ENCODE results near the gene LYPLA2. TPM values are rescaled to one million over a fixed set of nuclear protein-coding genes. Genes with fewer than 3 reads are reported as not detected.

LYPLA2 gene
- total and polyA plus RNA-seq, 2 experiments from 2014 or later, result 102 to 204 TPM

DNA sequence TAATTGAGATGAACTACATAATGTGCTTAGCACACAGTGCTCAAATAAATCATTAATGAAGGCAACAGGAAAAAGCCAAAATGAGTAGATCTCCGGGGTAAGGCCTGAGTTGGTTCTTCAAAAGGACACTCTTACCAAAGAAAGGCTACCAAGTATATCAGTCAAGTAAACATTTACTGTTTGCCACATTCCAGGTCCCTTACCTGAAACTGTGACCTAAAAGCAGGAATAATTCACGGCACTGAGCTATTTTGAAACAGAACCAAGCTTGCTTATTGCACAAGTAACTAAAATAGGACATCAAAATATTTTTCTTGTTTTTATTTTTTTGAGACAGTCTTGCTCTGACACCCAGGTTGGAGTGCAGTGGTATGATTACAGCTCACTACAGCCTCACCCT, 14.7 kb upstream of the LYPLA2 start (continued):
- no peak for TF ChIP-seq ZNF462 (CRISPR knock-in tag; IDR thresholded peaks at IDR 0.05)
- TF ChIP-seq POLR2AphosphoS5 (IDR thresholded peaks at IDR 0.05; ENCODE audit: low read depth), result no peak
- no peak for TF ChIP-seq JUNB (IDR thresholded peaks at IDR 0.05; ENCODE audit: unreplicated experiment)
- TF ChIP-seq, protein P1, sequence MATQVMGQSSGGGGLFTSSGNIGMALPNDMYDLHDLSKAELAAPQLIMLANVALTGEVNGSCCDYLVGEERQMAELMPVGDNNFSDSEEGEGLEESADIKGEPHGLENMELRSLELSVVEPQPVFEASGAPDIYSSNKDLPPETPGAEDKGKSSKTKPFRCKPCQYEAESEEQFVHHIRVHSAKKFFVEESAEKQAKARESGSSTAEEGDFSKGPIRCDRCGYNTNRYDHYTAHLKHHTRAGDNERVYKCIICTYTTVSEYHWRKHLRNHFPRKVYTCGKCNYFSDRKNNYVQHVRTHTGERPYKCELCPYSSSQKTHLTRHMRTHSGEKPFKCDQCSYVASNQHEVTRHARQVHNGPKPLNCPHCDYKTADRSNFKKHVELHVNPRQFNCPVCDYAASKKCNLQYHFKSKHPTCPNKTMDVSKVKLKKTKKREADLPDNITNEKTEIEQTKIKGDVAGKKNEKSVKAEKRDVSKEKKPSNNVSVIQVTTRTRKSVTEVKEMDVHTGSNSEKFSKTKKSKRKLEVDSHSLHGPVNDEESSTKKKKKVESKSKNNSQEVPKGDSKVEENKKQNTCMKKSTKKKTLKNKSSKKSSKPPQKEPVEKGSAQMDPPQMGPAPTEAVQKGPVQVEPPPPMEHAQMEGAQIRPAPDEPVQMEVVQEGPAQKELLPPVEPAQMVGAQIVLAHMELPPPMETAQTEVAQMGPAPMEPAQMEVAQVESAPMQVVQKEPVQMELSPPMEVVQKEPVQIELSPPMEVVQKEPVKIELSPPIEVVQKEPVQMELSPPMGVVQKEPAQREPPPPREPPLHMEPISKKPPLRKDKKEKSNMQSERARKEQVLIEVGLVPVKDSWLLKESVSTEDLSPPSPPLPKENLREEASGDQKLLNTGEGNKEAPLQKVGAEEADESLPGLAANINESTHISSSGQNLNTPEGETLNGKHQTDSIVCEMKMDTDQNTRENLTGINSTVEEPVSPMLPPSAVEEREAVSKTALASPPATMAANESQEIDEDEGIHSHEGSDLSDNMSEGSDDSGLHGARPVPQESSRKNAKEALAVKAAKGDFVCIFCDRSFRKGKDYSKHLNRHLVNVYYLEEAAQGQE (IDR thresholded peaks at IDR 0.05; ENCODE audit: unreplicated experiment), result no peak
- no peak for TF ChIP-seq ETS1 (IDR thresholded peaks at IDR 0.05)
- TF ChIP-seq ZNF114 (CRISPR knock-in tag; IDR thresholded peaks at IDR 0.05), result no peak
- TF ChIP-seq EZH2 (IDR thresholded peaks at IDR 0.05; ENCODE audit: low read depth, unreplicated experiment), result no peak
